Neural progenitor cell (in vitro differentiated cells): ENCODE results near the gene ANKRD39. TPM values are rescaled to one million over a fixed set of nuclear protein-coding genes. Genes with fewer than 3 reads are reported as not detected.

ENCODE experiments used
- DNase-seq: peaks from one replicate; pipeline ENCODE4 v3.0.0-alpha.2; 2016; ENCODE audit warnings: low spot score
- H2AFZ ChIP-seq: fragments of 200-600 bp; sonication (generic); replicated peaks from 2 replicates; pipeline ENCODE4 v1.6.1; 2016; ENCODE audit warnings: antibody characterized with exemption
- H3F3A ChIP-seq: fragments of 200-600 bp; sonication (generic); 2 replicates; pipeline ENCODE4 v1.6.1; 2016; ENCODE audit warnings: antibody characterized with exemption, low read depth
- H3K27ac ChIP-seq: fragments of 200-600 bp; sonication (generic); 2 replicates; pipeline ENCODE4 v1.5.1; 2016; ENCODE audit warnings: mild to moderate bottlenecking
- H3K27me3 ChIP-seq: fragments of 200-600 bp; sonication (generic); 2 replicates; pipeline ENCODE4 v1.6.1; 2016; ENCODE audit warnings: mild to moderate bottlenecking, moderate library complexity
- H3K36me3 ChIP-seq: fragments of 200-600 bp; sonication (generic); 2 replicates; pipeline ENCODE4 v1.5.1; 2016
- H3K4me1 ChIP-seq: fragments of 200-600 bp; sonication (generic); 2 replicates; pipeline ENCODE4 v1.6.1; 2016; ENCODE audit warnings: mixed run types
- H3K4me2 ChIP-seq: fragments of 200-600 bp; sonication (generic); 2 replicates; pipeline ENCODE4 v1.6.1; 2016
- H3K4me3 ChIP-seq: fragments of 200-600 bp; sonication (generic); 2 replicates; pipeline ENCODE4 v1.5.1; 2016
- H3K79me2 ChIP-seq: fragments of 200-600 bp; sonication (generic); 2 replicates; pipeline ENCODE4 v1.6.1; 2016; ENCODE audit warnings: low read depth
- H3K9ac ChIP-seq: fragments of 200-600 bp; sonication (generic); 2 replicates; pipeline ENCODE4 v1.6.1; 2016
- H3K9me3 ChIP-seq: fragments of 200-600 bp; sonication (generic); 2 replicates; pipeline ENCODE4 v1.5.1; 2016; ENCODE audit warnings: low read depth
- H4K20me1 ChIP-seq: fragments of 200-600 bp; sonication (generic); 2 replicates; pipeline ENCODE4 v1.6.1; 2016; ENCODE audit warnings: low read depth
- H3K27ac Mint-ChIP-seq: 3 replicates; pipeline ENCODE4 v1.8.0; 2021; ENCODE audit warnings: mixed read lengths
- H3K27me3 Mint-ChIP-seq: 2 replicates; pipeline ENCODE4 v1.8.0; 2022; ENCODE audit warnings: low read depth, mild to moderate bottlenecking, inconsistent platforms, moderate library complexity, mixed read lengths; ENCODE audit not compliant: insufficient read depth
- H3K36me3 Mint-ChIP-seq: 3 replicates; pipeline ENCODE4 v1.8.0; 2021; ENCODE audit warnings: mixed read lengths
- H3K4me1 Mint-ChIP-seq: 3 replicates; pipeline ENCODE4 v1.8.0; 2021; ENCODE audit warnings: mixed read lengths
- H3K4me3 Mint-ChIP-seq: 3 replicates; pipeline ENCODE4 v1.8.0; 2021; ENCODE audit warnings: mild to moderate bottlenecking, moderate library complexity, mixed read lengths
- H3K9me3 Mint-ChIP-seq: 3 replicates; pipeline ENCODE4 v1.8.0; 2020; ENCODE audit warnings: mixed read lengths
- CTCF ChIP-seq: fragments of 200-600 bp; sonication (generic); IDR thresholded peaks from 2 replicates; pipeline ENCODE4 v1.5.1; 2017; ENCODE audit warnings: antibody characterized with exemption, mild to moderate bottlenecking
- EZH2 ChIP-seq: fragments of 200-600 bp; sonication (generic); IDR thresholded peaks from 2 replicates; pipeline ENCODE4 v1.6.1; 2017; ENCODE audit warnings: antibody characterized with exemption, mild to moderate bottlenecking, moderate library complexity
- EZH2phosphoT487 ChIP-seq: fragments of 200-600 bp; sonication (generic); IDR thresholded peaks from 2 replicates; pipeline ENCODE4 v1.6.1; 2017; ENCODE audit warnings: antibody characterized with exemption
- total RNA-seq: library from RNA; depleted of rRNA; stranded (reverse); fragments of >200 nt; gene quantifications from 2 replicates; pipeline ENCODE4 v1.2.3, GENCODE V29; 2015; ENCODE audit warnings: low replicate concordance

ANKRD39 gene
- total RNA-seq, 1 donor from 2014 or later = 4.0 TPM

DNA sequence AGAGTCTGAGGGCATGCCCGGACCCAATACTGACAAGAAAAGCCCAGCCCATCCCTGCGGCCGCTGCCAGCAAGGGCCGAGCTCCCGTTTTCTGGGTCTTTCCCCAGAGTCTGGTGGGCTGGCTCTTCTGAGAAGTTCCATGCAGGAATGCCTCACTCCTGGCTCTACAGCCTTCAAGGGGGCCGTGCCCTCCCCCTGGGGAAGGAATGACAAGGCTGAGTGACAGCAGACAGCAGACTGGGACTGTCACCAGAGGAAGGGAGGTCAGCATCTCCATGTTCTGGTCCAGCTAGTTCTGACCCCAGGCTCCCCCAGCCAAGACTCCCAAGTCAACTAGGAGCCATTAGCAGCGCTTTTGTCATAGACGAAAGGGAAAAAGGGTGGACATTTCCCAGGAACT is 25.1 kb upstream of the ANKRD39 start:
- no peak overlapping the region for H3K4me3 ChIP-seq
- peaks cover 51% of the 10 kb centered on the region for H3K4me1 Mint-ChIP-seq
- H3K4me1 ChIP-seq = peaks cover 46% of the 10 kb centered on the region

GRCh38 chr2:96882230-96882629 is 24.4 kb upstream of the ANKRD39 start:
- H3K27me3 ChIP-seq = no peaks in the 10 kb centered on the region
- peaks cover 46% of the 10 kb centered on the region for H3K4me1 ChIP-seq
- peak overlapping the region; percentile 80 for H2AFZ ChIP-seq
- H3K4me3 ChIP-seq = no peak overlapping the region
- Mint-ChIP-seq H3K4me3 (no peak overlapping the region), H3K36me3 (no peaks in the 10 kb centered on the region), H3K27ac (no peak overlapping the region), H3K27me3 (peaks cover 9% of the 10 kb centered on the region), H3K9me3 (no peaks in the 10 kb centered on the region), H3K4me1 (peaks cover 46% of the 10 kb centered on the region)
- H3K4me2 ChIP-seq = peak overlapping the region; percentile 62
- no peaks in the 10 kb centered on the region for H3K36me3 ChIP-seq
- H3F3A ChIP-seq = peaks cover 26% of the 10 kb centered on the region
- H3K9ac ChIP-seq = no peak overlapping the region
- H3K9me3 ChIP-seq = no peaks in the 10 kb centered on the region
- no peaks in the 10 kb centered on the region for H3K79me2 ChIP-seq
- no peak overlapping the region for H3K27ac ChIP-seq
- no peak for DNase-seq
- no peak for TF ChIP-seq CTCF
- no peak for TF ChIP-seq EZH2
- TF ChIP-seq EZH2phosphoT487 = no peak
- no peaks in the 10 kb centered on the region for H4K20me1 ChIP-seq

More for the DNA sequence above, 25.1 kb upstream of the ANKRD39 start:
- no peaks in the 10 kb centered on the region for H3K27me3 ChIP-seq
- no peaks in the 10 kb centered on the region for H3K9me3 ChIP-seq
- Mint-ChIP-seq H3K9me3 (no peaks in the 10 kb centered on the region), H3K36me3 (no peaks in the 10 kb centered on the region), H3K27ac (no peak overlapping the region), H3K27me3 (peaks cover 9% of the 10 kb centered on the region), H3K4me3 (no peak overlapping the region)
- peaks cover 26% of the 10 kb centered on the region for H3F3A ChIP-seq
- H3K36me3 ChIP-seq = no peaks in the 10 kb centered on the region
- no peak overlapping the region for H3K27ac ChIP-seq
- no peak overlapping the region for H3K4me2 ChIP-seq
- H4K20me1 ChIP-seq = no peaks in the 10 kb centered on the region
- no peak overlapping the region for H2AFZ ChIP-seq
- H3K79me2 ChIP-seq = no peaks in the 10 kb centered on the region
- no peak for TF ChIP-seq EZH2phosphoT487
- no peak for TF ChIP-seq EZH2
- TF ChIP-seq CTCF = no peak
- H3K9ac ChIP-seq = no peak overlapping the region
- no peak for DNase-seq

GRCh38 chr2:96881349-96882195 is 23.8 kb upstream of the ANKRD39 start:
- Histone ChIP-seq H3K4me2 (peak overlapping the region; percentile 62), H3K4me3 (no peak overlapping the region), H3K9me3 (no peaks in the 10 kb centered on the region), H3F3A (peaks cover 30% of the 10 kb centered on the region), H2AFZ (peak overlapping the region; percentile 80), H4K20me1 (no peaks in the 10 kb centered on the region), H3K79me2 (no peaks in the 10 kb centered on the region), H3K27me3 (no peaks in the 10 kb centered on the region), H3K27ac (peak overlapping the region; percentile 44), H3K36me3 (no peaks in the 10 kb centered on the region), H3K9ac (no peak overlapping the region), H3K4me1 (peaks cover 52% of the 10 kb centered on the region)
- Mint-ChIP-seq H3K4me3 (peak overlapping the region; percentile 69), H3K27ac (peak overlapping the region; percentile 92), H3K27me3 (peaks cover 9% of the 10 kb centered on the region), H3K4me1 (peaks cover 50% of the 10 kb centered on the region), H3K36me3 (no peaks in the 10 kb centered on the region), H3K9me3 (no peaks in the 10 kb centered on the region)
- DNase-seq = peak; percentile 55
- no peak for TF ChIP-seq CTCF
